Keratinocyte (primary cell): Measurements from ENCODE around the gene CAPNS1.

Experiments used
- CTCF ChIP-seq, 3 experiments: IDR thresholded peaks in 1 of 3; conservative IDR thresholded peaks in 1 of 3; optimal IDR thresholded peaks in 1 of 3; 2 replicates in 2 of 3; 3 replicates in 1 of 3; pipeline versions ENCODE3 to v1.5.1; 2011; ENCODE audit warnings: low read length in 3 of 3, mild to moderate bottlenecking in 3 of 3, moderate library complexity in 2 of 3, control low read depth in 1 of 3, inconsistent platforms in 1 of 3; ENCODE audit not compliant: insufficient read depth in 2 of 3; ENCODE audit errors: extremely low read depth in 1 of 3
- EZH2 ChIP-seq: IDR thresholded peaks from one replicate; pipeline ENCODE4 v1.6.1; 2012; ENCODE audit warnings: inconsistent platforms, mild to moderate bottlenecking, low read length, moderate library complexity

GRCh38 chr19:36092566-36092965, 47.3 kb upstream of the CAPNS1 start:
- TF ChIP-seq CTCF (optimal IDR thresholded peaks at IDR 0.05 in 1 of 3, IDR thresholded peaks at IDR 0.05 in 1 of 3, conservative IDR thresholded peaks at IDR 0.05 in 1 of 3; ENCODE audit: extremely low read depth in 1 of 3, insufficient read depth in 2 of 3, low read length in 3 of 3) (no peak), EZH2 (no peak)
